Muscle layer of duodenum (tissue), 2 donors: Measurements from ENCODE around the gene KLHDC7B.
A peak's percentile ranks its signal among the peaks of the same experiment; 100 is the strongest.

ENCODE experiments used
- H3K27ac ChIP-seq: one replicate; pipeline ENCODE4 v1.7.0; 2013; ENCODE audit warnings: mild to moderate bottlenecking, low read length
- H3K27me3 ChIP-seq: one replicate; pipeline ENCODE4 v1.7.0; 2013; ENCODE audit warnings: low read depth, mild to moderate bottlenecking, control low read depth, low read length
- H3K36me3 ChIP-seq, 2 donors: one replicate each; pipeline ENCODE4 v1.7.0; 2013; ENCODE audit warnings: low read length in 2 of 2, control low read depth in 1 of 2, mild to moderate bottlenecking in 1 of 2; ENCODE audit not compliant: insufficient read depth in 2 of 2, control insufficient read depth in 1 of 2
- H3K4me1 ChIP-seq, 2 donors: one replicate each; pipeline ENCODE4 v1.7.0; 2013; ENCODE audit warnings: low read length in 2 of 2, mild to moderate bottlenecking in 2 of 2, control low read depth in 1 of 2, moderate library complexity in 1 of 2; ENCODE audit not compliant: insufficient read depth in 2 of 2, control insufficient read depth in 1 of 2
- H3K4me3 ChIP-seq, 2 donors: one replicate each; pipeline ENCODE4 v1.7.0; 2013; ENCODE audit warnings: low read length in 2 of 2, low read depth in 1 of 2, mild to moderate bottlenecking in 1 of 2
- H3K9me3 ChIP-seq, 2 donors: one replicate each; pipeline ENCODE4 v1.7.0; 2013; ENCODE audit warnings: low read length in 2 of 2, control low read depth in 1 of 2, mild to moderate bottlenecking in 1 of 2; ENCODE audit not compliant: control insufficient read depth in 1 of 2
- donor health status: healthy.

The KLHDC7B gene

DNA sequence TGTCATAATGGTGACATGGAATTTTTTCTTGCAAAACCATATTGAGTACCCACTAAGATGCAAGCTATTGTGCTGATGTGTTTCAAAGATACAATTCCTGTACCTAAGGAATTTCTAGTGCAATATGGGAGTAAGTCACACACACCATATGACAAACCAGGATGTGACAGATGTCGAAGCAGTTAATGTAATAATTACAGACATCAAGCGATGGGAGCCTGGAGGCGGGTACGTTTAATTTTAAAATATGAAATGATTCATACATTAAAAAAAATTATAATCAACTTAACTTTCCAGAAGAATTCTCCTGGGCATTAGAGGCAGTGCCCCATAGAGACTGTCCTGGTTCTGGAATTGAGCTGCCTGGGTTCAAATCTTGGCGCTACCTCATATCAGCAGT lies 11.0 kb downstream of the KLHDC7B start:
- no peak overlapping the region for H3K27ac ChIP-seq
- H3K9me3 ChIP-seq = no peaks in the 10 kb centered on the region
- H3K4me1 ChIP-seq = no peaks in the 10 kb centered on the region
- H3K36me3 ChIP-seq = no peaks in the 10 kb centered on the region
- H3K4me3 ChIP-seq = no peak overlapping the region
- H3K27me3 ChIP-seq = no peaks in the 10 kb centered on the region

DNA sequence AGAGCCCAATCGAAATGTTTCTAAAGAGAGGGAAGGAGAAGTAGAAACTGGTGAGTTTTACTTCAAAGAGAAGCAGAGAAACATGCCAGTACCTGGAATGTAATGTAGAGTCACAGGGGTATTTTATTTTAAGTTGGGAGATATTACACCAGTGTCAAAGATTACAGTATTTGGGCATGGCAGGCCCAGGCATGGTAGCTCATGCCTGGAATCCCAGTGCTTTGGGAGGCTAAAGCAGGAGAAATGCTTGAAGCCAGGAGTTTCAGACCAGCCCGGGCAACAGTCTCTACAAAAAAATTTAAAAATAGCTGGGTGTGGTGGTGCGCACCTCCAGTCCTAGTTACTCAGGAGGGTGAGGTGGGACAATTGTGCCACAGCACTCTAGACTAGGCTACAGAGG lies 14.3 kb downstream of the KLHDC7B start:
- no peak overlapping the region for H3K27ac ChIP-seq
- no peak overlapping the region for H3K4me3 ChIP-seq
- no peaks in the 10 kb centered on the region for H3K9me3 ChIP-seq

DNA sequence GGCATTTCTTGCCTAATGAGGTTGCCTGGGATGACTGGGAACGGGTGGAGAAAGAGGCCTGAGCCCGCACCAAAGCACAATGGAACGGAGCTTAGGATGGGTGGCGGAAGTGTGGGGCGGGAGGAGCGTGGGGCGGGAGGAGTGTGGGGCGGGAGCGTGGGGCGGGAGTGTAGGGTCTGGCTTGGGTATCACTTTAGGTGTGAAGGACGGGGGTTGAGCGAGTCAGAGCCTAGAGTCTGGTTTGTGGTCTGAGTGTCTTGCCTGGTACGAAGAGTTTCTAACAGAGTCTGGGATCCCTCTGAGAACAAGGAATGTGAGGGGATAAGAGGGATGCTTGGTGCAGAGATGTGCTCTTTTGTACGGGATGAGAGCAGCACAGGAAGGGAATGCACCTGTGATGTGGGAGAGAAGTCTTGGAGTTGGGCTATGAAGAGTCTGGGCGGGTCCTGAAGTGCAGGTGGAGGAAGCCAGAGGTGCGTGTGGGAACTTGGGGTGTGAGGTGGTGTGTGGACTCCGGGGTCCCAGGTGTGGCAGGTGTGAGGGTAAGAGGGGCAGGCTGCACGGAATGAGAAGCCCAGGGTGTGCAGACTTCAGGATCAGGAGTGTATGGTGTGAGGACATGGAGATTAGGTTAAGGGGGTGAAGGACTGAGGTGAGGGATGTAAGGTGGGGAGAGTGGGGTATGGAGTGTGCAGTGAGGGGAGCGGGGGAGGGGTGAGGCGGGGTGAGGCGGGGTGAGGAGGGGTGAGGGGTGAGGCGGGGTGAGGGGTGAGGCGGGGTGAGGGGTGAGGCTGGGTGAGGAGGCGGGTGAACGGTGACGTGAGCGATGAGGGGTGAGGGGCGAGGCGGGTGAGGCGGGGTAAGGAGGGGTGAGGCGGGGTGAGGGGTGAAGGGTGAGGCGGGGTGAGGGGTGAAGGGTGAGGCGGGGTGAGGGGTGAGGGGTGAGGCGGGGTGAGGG lies 16.0 kb downstream of the KLHDC7B start:
- Histone ChIP-seq H3K36me3 (no peaks in the 10 kb centered on the region), H3K9me3 (no peaks in the 10 kb centered on the region), H3K4me1 (peaks cover 2 to 3% of the 10 kb centered on the region in 2 donors), H3K27me3 (no peaks in the 10 kb centered on the region), H3K27ac (no peak overlapping the region), H3K4me3 (no peak overlapping the region)

More for the DNA sequence above, 14.3 kb downstream of the KLHDC7B start:
- no peaks in the 10 kb centered on the region for H3K36me3 ChIP-seq
- no peaks in the 10 kb centered on the region for H3K27me3 ChIP-seq
- peaks cover 2 to 3% of the 10 kb centered on the region in 2 donors for H3K4me1 ChIP-seq

DNA sequence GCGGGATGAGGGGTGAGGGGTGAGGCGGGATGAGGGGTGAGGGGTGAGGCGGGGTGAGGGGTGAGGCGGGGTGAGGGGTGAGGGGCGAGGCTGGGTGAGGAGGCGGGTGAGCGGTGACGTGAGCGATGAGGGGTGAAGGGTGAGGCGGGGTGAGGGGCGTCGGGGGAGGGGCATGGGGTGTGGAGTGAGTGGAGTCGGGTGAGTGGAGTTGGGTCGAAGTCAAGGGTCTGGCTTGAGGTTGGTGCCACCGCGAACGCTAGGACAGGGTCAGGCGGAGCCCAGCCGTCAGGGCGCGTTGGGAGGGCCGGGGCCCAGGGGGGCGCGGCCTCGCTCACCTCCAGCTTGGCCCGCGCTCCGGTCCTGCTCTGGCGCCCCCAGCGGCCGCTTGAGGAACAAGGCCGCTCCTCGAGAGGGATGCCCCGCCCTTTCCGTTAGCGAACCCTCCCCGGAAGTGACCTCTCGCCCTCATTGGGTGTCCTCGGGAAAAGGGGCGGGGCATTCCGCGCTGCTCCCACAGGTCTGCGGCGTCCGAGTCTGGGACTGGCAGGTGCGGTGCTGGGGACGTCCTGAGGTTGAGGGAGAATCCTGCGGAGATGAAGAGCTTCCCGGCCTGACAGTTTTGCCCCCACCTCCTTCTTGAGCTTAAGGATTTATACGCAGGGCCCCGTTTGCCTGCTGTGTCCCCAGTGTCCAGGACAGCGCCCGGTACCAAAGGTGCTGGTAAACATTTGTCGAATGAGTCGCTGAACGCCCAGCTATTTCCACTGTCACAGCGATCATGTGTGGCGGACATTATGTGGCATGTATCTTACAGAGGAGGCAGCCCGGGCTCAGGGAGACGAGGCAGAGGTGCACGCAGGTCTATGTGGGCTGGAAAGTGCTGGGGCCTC lies 17.1 kb downstream of the KLHDC7B start, which contains the start of gene SYCE3:
TSS of gene SYCE3 (minus strand) at position 397 of the 890 bp plus-strand sequence. CDS start 6,514 bp downstream, outside the sequence.
- Histone ChIP-seq H3K9me3 (no peaks in the 10 kb centered on the region), H3K27me3 (no peaks in the 10 kb centered on the region), H3K4me3 (peak within 1 kb of the TSS; percentile 80 to 81), H3K4me1 (peaks cover 2 to 3% of the 10 kb centered on the region in 2 donors), H3K27ac (peak within 1 kb of the TSS; percentile 69), H3K36me3 (peaks cover 0 to 2% of the 10 kb centered on the region in 2 donors)

DNA sequence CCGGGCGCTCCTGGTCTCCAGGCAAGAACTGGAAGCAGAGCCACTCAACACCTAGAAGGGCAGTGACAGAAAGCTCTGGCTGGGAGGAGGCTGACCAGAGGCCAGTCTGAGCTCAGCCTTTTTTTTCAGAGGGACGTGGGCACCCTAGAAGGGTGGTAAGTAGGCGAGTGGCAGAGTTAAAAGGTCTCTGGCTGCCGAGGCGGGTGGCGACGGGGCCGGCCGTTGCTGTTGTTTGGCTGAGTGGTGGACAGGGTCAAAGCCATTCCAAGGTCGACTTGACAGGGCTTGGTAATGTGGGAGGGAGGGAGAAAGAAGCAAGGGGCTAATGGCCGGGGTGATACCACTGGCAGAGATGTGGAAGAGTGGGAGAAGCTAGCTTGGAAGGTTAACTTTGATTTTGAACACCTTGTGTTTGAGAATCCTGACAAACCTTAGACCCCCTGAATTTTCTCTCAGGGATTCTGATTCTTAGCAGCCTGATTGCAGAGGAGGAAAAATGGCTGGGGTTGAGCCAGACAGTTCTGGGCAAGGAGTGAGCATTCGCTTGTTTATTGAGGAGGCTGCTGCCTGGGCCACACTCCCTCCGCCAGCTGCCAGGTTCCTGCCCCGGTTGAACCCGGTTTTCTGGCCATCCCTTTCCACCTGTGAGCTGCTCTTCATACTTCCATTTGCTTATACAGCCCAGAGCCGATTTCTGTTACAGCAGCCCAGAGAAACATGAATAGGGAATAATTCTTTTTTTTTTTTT lies 17.9 kb downstream of the KLHDC7B start:
- H3K27ac ChIP-seq = peak overlapping the region; percentile 69
- peak overlapping the region; percentile 80 to 81 for H3K4me3 ChIP-seq
- H3K36me3 ChIP-seq = peaks cover 0 to 8% of the 10 kb centered on the region in 2 donors

DNA sequence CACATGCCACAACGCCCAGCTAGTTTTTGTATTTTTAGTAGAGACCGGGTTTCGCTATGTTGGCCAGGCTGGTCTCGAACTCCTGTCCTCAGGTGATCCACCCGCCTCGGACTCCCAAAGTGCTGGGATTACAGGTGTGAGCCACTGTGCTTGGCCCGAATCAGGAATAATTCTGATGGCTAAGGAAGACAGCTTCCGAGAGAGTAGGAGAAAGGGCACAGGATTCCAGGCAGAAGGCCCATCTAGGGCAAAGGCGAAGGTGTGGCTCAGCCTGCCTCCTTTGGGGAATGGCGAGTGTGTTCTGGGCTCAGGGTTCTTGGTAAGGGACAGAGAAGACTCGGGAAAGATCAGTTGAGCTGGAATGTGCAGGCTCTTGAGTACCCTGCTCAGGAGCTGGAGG lies 18.6 kb downstream of the KLHDC7B start:
- Histone ChIP-seq H3K4me1 (peaks cover 2 to 3% of the 10 kb centered on the region in 2 donors), H3K4me3 (no peak overlapping the region), H3K9me3 (no peaks in the 10 kb centered on the region), H3K27me3 (no peaks in the 10 kb centered on the region), H3K27ac (no peak overlapping the region), H3K36me3 (peaks cover 3 to 15% of the 10 kb centered on the region in 2 donors)

More for the DNA sequence above, 17.9 kb downstream of the KLHDC7B start:
- no peaks in the 10 kb centered on the region for H3K27me3 ChIP-seq
- H3K9me3 ChIP-seq = no peaks in the 10 kb centered on the region
- H3K4me1 ChIP-seq = peaks cover 2 to 3% of the 10 kb centered on the region in 2 donors

DNA sequence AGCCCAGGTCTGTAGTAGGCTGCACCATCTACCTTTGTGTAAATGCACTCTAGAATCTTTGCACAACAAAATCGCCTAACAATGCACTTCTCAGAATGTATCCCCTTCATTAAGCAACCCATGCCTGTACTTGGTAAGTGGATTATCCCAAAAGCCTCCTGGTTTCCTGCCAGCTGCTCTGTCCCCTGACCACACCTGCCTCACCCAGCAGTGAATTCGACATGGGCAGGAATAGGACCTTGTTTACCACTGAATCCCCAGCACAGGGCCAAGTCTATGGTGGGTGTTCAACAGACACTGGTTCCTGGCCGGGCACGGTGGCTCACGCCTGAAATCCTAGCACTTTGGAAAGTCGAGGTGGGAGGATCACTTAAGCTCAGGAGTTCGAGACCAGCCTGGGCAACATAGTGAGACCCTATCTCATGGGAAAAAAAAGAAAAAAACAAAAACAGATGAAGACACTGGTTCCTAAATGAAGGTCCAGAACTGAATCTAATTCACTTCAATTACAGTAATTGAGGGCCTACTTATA lies 22.1 kb downstream of the KLHDC7B start:
- Histone ChIP-seq H3K4me3 (no peak overlapping the region), H3K4me1 (peaks cover 2 to 3% of the 10 kb centered on the region in 2 donors), H3K9me3 (no peaks in the 10 kb centered on the region), H3K36me3 (peaks cover 9 to 46% of the 10 kb centered on the region in 2 donors), H3K27me3 (no peaks in the 10 kb centered on the region), H3K27ac (no peak overlapping the region)

DNA sequence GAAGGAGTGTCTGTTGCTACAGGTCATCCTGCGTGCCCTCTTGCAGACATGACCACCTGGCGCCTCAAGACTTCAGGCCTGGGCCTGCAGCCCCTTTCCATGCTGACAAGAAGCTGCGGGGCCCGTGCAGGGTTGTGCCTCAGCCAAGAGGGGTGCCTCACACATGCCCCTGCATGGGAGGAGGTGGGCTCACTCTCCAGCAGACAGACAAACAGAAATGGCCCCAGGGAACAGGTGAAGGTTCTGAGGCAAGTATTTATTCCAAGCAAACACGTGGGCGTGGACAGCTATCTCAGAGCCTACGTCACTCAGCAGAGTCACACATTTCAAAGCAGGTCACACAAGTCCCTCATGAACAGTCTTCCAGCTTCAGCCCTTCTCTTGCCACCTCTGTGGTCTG lies 22.9 kb downstream of the KLHDC7B start:
- Histone ChIP-seq H3K4me1 (peaks cover 2 to 3% of the 10 kb centered on the region in 2 donors), H3K27me3 (no peaks in the 10 kb centered on the region), H3K36me3 (peaks cover 9 to 49% of the 10 kb centered on the region in 2 donors), H3K27ac (no peak overlapping the region), H3K9me3 (no peaks in the 10 kb centered on the region), H3K4me3 (no peak overlapping the region)

DNA sequence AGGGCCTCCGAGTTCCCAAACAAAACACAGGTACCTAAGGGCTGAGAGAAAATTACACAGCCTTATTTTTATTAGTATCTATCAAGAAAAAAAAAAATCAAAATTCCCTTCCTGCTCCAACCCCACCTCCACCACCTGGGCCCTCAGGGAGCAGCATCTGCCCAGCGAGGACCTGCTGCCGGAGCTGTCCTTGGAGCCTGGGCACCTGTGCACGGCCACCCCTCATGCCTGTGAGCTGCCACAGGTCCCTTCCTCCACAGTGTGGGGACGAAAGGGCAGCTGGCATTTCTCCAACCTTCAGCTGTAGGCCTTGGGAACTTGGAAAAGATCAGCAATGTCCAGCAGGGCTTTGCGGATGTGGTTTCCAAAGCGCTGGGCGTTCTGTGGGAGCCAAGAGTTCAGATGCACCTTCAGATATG lies 23.4 kb downstream of the KLHDC7B start:
- Histone ChIP-seq H3K36me3 (peaks cover 9 to 54% of the 10 kb centered on the region in 2 donors), H3K9me3 (no peaks in the 10 kb centered on the region), H3K27me3 (no peaks in the 10 kb centered on the region), H3K4me1 (no peaks in the 10 kb centered on the region), H3K27ac (no peak overlapping the region), H3K4me3 (no peak overlapping the region)

DNA sequence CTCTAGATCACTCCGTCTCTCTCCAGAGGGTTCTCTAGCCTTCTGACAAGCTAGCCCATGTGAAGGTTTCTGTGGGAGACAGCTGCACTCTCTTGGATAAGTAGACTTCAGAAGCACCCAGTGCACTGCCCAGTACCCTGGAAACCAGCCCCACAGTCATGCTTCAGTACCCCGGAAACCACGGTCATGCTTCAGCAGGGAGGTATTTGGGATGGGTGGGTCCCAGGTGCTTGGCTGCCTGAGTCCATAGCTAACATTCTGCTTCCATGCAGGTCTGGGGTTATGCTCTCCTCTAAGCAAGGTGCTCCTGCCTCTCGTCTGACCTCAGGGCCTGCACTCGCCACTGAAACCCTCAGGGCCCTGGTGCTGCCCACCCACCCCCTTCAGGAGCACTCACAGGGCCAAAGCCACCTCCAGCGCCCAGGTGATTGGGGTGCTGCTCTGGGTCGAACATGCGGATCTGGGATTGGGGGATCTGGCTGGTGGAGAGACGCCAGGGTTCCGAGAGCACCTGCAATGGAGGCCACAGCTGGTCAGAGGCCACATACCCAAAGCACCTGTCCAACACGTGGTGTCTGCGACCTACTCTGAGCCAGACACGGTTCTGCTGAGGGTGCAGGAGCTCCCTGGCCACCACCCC lies 24.3 kb downstream of the KLHDC7B start:
- no peaks in the 10 kb centered on the region for H3K9me3 ChIP-seq
- no peaks in the 10 kb centered on the region for H3K4me1 ChIP-seq
- no peak overlapping the region for H3K27ac ChIP-seq
- H3K4me3 ChIP-seq = no peak overlapping the region
- no peaks in the 10 kb centered on the region for H3K27me3 ChIP-seq
- peaks cover 9 to 56% of the 10 kb centered on the region in 2 donors for H3K36me3 ChIP-seq
